ENCODE measurements around the gene DAD1.

DNA sequence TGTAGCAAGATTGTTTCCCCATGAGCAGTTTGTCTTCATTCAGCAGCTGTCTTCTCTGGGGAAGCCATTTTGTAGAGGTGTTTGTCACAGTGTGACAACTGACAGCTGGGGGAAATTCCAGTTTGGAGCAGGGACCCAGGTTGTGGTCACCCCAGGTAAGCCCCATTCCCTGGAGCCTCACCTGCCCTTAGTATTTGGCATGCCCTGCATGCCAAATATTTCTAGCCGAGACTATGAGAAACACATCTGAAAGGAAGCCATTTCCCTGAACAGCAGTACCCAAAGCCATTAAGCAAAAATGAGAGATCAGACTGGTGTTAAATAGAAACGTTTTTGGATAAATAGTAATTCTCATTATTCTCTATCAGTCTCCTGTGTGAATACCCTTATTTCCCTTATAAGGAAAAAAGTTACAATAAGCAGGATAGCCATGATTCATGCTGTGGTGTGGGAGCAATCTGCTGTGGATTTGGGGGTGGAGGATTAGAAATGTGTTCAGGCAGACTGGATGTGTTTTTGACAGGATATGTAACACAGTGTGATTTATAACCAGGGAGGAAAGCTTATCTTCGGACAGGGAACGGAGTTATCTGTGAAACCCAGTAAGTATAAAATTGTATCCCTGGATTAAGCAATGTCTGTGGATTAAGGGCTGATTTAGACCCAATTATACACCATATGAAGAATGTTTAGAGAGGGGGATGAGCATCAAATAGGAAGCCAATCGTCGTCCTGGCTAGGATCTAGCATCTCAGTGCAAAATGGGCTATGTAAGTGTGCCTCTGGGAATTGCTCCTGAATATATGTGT is 68.9 kb downstream of the DAD1 start:
- TF ChIP-seq, protein P1, sequence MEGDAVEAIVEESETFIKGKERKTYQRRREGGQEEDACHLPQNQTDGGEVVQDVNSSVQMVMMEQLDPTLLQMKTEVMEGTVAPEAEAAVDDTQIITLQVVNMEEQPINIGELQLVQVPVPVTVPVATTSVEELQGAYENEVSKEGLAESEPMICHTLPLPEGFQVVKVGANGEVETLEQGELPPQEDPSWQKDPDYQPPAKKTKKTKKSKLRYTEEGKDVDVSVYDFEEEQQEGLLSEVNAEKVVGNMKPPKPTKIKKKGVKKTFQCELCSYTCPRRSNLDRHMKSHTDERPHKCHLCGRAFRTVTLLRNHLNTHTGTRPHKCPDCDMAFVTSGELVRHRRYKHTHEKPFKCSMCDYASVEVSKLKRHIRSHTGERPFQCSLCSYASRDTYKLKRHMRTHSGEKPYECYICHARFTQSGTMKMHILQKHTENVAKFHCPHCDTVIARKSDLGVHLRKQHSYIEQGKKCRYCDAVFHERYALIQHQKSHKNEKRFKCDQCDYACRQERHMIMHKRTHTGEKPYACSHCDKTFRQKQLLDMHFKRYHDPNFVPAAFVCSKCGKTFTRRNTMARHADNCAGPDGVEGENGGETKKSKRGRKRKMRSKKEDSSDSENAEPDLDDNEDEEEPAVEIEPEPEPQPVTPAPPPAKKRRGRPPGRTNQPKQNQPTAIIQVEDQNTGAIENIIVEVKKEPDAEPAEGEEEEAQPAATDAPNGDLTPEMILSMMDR (IDR thresholded peaks at IDR 0.05): no peak
- TF ChIP-seq ZFX (IDR thresholded peaks at IDR 0.05; ENCODE audit: borderline replicate concordance): no peak

Measured in 22Rv1 (cell line).